ENCODE data around the gene TAF3. TPM values are rescaled to one million over a fixed set of nuclear protein-coding genes. Genes with fewer than 3 reads are reported as not detected.

TAF3 gene
- total and polyA plus RNA-seq, 2 experiments from 2014 or later, result 4.1 to 6.4 TPM

DNA sequence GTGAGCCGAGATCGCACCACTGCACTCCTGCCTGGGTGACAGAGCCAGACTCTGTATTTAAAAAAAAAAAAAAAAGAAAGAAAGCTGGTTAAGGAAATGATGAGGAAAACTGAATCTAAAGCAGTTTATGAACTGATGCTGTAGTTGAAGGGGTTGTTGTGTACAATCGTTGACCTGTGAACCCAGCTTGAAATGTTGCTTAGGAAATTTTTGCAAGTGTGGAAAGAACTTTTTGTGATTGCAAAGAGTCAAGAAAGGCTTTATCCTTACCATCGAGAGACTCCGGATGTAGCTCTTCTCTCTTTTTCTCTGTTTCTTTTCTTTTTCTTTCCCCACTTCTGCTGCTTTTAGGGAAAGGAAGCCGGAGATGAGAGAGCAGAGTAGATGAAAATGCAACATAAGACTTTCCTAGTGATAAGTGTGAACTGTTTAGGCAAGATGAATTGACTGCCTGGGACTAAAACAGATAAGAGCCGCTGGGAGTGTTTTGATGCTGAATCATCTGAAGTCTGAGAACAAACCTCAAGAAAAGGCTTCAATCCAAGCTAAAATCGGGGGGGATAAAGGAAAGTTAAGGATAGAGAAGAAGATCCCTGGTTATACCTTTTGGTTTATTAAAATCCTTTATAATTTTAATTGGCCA lies 69.0 kb downstream of the TAF3 start:
- 44% methylated on average over 8 of the region's 8 CpGs for WGBS (ENCODE audit: low lambda C conversion rate, missing lambda C conversion rate)
- H3K4me2 ChIP-seq, result peak overlapping the region; percentile 56
- no peaks in the 10 kb centered on the region for H4K20me1 ChIP-seq (ENCODE audit: insufficient read depth, poor library complexity, severe bottlenecking)
- no peaks in the 10 kb centered on the region for H3K27me3 ChIP-seq
- no peaks in the 10 kb centered on the region for H3K9me3 ChIP-seq (ENCODE audit: low read depth)
- DNase-seq (ENCODE audit: low spot score), result peak; percentile 29
- TF ChIP-seq, protein P1, sequence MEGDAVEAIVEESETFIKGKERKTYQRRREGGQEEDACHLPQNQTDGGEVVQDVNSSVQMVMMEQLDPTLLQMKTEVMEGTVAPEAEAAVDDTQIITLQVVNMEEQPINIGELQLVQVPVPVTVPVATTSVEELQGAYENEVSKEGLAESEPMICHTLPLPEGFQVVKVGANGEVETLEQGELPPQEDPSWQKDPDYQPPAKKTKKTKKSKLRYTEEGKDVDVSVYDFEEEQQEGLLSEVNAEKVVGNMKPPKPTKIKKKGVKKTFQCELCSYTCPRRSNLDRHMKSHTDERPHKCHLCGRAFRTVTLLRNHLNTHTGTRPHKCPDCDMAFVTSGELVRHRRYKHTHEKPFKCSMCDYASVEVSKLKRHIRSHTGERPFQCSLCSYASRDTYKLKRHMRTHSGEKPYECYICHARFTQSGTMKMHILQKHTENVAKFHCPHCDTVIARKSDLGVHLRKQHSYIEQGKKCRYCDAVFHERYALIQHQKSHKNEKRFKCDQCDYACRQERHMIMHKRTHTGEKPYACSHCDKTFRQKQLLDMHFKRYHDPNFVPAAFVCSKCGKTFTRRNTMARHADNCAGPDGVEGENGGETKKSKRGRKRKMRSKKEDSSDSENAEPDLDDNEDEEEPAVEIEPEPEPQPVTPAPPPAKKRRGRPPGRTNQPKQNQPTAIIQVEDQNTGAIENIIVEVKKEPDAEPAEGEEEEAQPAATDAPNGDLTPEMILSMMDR (IDR thresholded peaks at IDR 0.05; ENCODE audit: poor library complexity), result no peak
- TF ChIP-seq EZH2phosphoT487 (IDR thresholded peaks at IDR 0.05; ENCODE audit: low read depth, severe bottlenecking, unreplicated experiment), result no peak
- no peak for TF ChIP-seq EZH2 (IDR thresholded peaks at IDR 0.05; ENCODE audit: borderline replicate concordance)
- H2AFZ ChIP-seq, result no peak overlapping the region
- H3K27ac ChIP-seq, result no peak overlapping the region
- peaks cover 5% of the 10 kb centered on the region for H3K4me1 ChIP-seq (ENCODE audit: insufficient read depth)
- no peak overlapping the region for H3K4me3 ChIP-seq
- no peaks in the 10 kb centered on the region for H3K9me2 ChIP-seq (replicated peaks; ENCODE audit: insufficient read depth)
- H3K79me2 ChIP-seq, result peaks cover 11% of the 10 kb centered on the region
- no peaks in the 10 kb centered on the region for H3K36me3 ChIP-seq (replicated peaks; ENCODE audit: insufficient read depth, low read depth)

DNA sequence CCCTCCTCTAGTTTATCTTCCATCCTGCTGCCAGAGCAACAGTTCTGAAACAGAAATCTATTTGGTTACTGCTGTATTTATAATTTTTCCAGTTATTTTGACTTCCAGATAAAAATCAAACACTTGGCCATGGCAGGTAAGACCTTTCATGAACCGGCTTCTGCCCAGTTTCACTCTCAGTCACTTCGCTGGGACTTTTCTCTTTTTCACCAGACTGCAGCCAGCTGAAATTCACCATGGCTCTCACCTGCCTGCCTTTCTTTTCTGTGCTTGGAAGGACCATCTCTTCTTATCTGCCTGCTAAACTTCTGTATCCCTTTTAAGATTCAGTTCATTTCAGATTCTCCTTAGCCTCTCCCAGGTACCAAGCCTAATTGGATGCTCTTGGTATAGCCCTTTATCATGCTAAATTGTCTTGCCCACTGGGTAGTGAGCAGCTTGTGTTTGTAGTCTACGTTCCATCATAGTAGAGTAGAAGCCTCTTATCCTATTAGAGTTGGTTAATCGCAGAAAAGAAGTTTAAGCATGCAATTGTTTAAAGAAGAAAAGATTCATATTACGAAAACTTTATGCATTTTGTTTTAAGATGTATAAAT lies 71.7 kb downstream of the TAF3 start:
- H3K27ac ChIP-seq, result no peak overlapping the region
- TF ChIP-seq EZH2phosphoT487 (IDR thresholded peaks at IDR 0.05; ENCODE audit: low read depth, severe bottlenecking, unreplicated experiment) (no peak), EZH2 (IDR thresholded peaks at IDR 0.05; ENCODE audit: borderline replicate concordance) (no peak)
- TF ChIP-seq, protein P1 (IDR thresholded peaks at IDR 0.05; ENCODE audit: poor library complexity), result no peak
- peaks cover 12% of the 10 kb centered on the region for H3K79me2 ChIP-seq
- H3K27me3 ChIP-seq, result no peaks in the 10 kb centered on the region
- H3K4me2 ChIP-seq, result no peak overlapping the region
- no peak for DNase-seq (ENCODE audit: low spot score)
- no peaks in the 10 kb centered on the region for H3K9me3 ChIP-seq (ENCODE audit: low read depth)
- peaks cover 5% of the 10 kb centered on the region for H3K4me1 ChIP-seq (ENCODE audit: insufficient read depth)
- no peaks in the 10 kb centered on the region for H3K36me3 ChIP-seq (replicated peaks; ENCODE audit: insufficient read depth, low read depth)
- H3K4me3 ChIP-seq, result no peak overlapping the region
- no peaks in the 10 kb centered on the region for H4K20me1 ChIP-seq (ENCODE audit: insufficient read depth, poor library complexity, severe bottlenecking)
- WGBS (ENCODE audit: low lambda C conversion rate, missing lambda C conversion rate), result 96% methylated on average over 5 of the region's 5 CpGs
- no peak overlapping the region for H2AFZ ChIP-seq
- no peaks in the 10 kb centered on the region for H3K9me2 ChIP-seq (replicated peaks; ENCODE audit: insufficient read depth)

DNA sequence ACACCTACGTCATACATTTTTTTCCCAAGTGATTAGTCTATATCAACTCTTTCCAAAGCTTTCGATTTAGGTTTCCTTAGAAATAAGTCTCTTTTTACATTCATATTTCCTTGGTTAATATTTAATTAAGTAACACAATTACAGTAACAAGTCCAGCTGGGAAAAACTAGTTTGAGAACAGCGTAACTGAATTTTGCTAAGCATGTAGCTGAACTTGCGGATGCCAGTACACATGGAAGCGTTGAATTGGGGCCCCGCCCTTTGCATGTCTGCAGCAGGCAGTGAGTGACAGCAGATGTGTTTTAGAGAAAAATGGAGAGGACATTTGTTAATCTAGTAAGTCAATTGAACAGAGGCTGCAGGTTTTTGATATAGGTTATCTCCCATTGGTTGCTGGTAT lies 72.5 kb downstream of the TAF3 start:
- Histone ChIP-seq H3K36me3 (replicated peaks; ENCODE audit: insufficient read depth, low read depth) (no peaks in the 10 kb centered on the region), H3K9me3 (ENCODE audit: low read depth) (no peaks in the 10 kb centered on the region), H4K20me1 (ENCODE audit: insufficient read depth, poor library complexity, severe bottlenecking) (no peaks in the 10 kb centered on the region), H3K4me3 (no peak overlapping the region), H3K27ac (no peak overlapping the region), H3K4me1 (ENCODE audit: insufficient read depth) (peaks cover 5% of the 10 kb centered on the region), H3K4me2 (no peak overlapping the region), H3K27me3 (no peaks in the 10 kb centered on the region), H3K9me2 (replicated peaks; ENCODE audit: insufficient read depth) (no peaks in the 10 kb centered on the region), H3K79me2 (peaks cover 8% of the 10 kb centered on the region), H2AFZ (no peak overlapping the region)
- DNase-seq (ENCODE audit: low spot score), result no peak
- WGBS (ENCODE audit: low lambda C conversion rate, missing lambda C conversion rate), result 95% methylated on average over 6 of the region's 6 CpGs
- TF ChIP-seq EZH2 (IDR thresholded peaks at IDR 0.05; ENCODE audit: borderline replicate concordance) (no peak), EZH2phosphoT487 (IDR thresholded peaks at IDR 0.05; ENCODE audit: low read depth, severe bottlenecking, unreplicated experiment) (no peak)
- TF ChIP-seq, protein P1 (IDR thresholded peaks at IDR 0.05; ENCODE audit: poor library complexity), result no peak

Measured in hepatocyte (in vitro differentiated cells).